ENCODE measurements around the gene ZNF487.
"Not testable (repeated sequence)": the region's sequence is repeated elsewhere in the genome, so short reads cannot be mapped to it uniquely, and the experiment has no call there.

The ZNF487 gene

DNA sequence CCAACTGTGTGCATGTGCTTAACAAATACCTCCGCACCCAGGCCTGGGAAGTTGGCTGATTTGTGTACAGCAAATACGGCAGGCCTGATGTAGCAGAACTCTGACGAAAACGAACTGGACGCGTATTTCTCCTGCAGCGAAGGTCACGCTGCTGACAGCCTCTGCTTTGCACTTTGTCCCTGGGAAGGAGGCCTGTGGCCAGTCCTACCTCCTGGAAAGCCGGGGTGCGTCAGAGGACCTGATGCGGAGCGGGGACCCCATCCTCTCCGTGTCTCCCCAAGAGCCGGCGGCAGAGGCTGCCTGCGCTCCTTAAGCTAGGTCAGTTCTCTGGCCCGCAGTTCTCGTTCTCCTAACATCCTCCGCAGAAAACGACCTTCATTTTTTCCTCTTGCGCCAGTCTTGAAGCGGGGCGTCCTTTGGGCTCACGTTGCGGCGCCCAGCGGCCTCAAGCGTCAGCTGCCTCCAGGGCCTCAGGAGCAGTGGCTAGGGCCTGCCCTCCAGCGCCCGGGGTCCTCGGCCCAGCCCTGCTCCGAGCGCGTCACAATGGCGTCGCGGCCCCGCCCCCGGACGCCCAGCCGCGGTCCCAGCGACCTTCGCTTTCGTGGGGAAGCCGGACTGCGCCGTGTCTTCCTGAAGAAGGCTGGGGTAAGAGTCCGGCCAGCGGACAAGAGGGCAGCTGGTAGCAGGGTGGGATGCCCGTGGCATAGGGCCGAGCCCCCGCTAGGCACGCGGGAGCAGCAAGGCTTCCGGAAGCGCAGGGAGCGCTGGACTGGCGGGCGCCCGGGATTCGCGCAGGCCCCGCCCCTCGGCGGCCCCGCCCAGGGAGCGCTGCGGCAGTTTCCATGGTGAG, at the start of gene ZNF487:
Gene ZNF487, plus strand, starts transcription at position 821 of the 850 bp plus-strand sequence. CDS start 38,703 bp downstream, outside the sequence.
- DNase-seq = peak; percentile 64

GRCh38 chr10:43387678-43388032, 49.3 kb upstream of the ZNF487 start:
- no peak for DNase-seq

- no peak for DNase-seq
These were observed 47.0 kb upstream of the ZNF487 start for GRCh38 chr10:43389867-43390266.

GRCh38 chr10:43390333-43390732, 46.6 kb upstream of the ZNF487 start:
- no peak for DNase-seq

- no peak for DNase-seq
These were observed 46.2 kb upstream of the ZNF487 start for GRCh38 chr10:43390759-43391158.

GRCh38 chr10:43391496-43391895, 45.4 kb upstream of the ZNF487 start:
- no peak for DNase-seq

DNA sequence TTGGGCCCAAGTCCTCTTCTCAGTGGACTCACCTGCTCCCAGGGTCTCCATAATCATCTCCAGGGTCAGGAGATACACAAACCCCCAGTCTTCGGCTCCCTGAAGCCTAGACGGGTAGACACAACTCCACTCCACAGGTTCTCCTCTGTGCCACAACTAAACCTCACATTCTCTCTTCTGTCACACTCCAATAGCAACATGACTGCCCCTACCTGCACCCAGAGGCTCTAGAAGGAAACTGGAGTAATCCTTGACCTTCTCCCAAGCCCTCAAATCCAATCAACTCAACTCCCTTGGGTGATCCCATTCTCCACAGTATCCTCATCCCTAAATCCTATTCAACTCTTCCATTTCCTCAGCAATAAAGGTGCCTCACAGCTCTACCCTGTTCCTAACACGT, 44.2 kb upstream of the ZNF487 start:
- DNase-seq = no peak

DNA sequence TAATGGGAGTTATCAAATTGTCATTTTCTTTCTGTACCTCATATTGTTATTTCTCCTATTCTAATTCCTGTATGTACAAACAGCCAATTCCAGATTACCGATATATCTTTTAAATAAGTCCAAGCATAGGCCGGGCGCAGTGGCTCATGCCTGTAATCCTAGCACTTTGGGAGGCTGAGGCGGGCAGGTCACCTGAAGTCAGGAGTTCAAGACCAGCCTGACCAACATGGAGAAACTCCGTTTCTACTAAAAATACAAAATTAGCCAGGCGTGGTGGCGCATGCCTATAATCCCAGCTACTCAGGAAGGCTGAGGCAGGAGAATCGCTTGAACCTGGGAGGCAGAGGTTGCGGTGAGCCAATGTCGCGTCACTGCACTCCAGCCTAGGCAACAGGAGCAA, 43.7 kb upstream of the ZNF487 start:
- not testable (repeated sequence) for DNase-seq

DNA sequence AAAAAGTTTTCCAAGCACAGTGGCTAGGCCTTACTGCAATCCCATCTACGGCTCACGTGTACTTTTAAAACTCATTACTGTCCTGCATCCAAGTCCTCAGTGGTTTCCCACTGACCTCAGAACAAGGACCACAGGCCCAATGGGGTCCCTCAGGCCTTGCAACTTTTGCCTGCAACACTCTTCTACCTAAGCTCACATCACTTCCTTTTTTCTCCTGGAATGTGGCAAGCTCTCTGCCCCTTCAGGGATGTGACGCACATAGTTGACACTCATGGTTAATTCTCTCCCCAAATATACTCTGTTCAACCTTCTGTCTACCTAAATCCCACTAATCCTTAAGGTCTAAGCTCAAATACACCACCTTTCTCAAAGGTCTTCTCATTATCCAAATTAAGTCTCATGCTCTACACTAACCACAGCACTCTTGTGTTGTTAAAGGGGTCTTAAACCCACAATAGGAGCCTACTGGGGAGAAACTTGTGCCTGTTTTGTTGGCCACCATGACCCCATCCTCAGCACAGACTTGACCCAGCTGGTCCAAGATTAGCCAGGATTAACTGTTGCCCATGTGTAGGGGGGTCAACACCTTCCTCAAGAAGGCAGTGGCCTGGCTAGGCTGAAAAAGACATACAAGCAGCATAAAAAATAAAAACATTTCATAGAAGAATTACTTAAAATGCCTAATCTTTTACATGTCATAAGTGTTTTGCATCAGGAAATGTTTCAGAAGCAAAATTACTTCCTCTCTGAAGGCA, 43.1 kb upstream of the ZNF487 start:
- DNase-seq = no peak

- no peak for DNase-seq
These were observed 42.0 kb upstream of the ZNF487 start for GRCh38 chr10:43394868-43395267.

GRCh38 chr10:43395571-43396060, 41.3 kb upstream of the ZNF487 start:
- DNase-seq = no peak

DNA sequence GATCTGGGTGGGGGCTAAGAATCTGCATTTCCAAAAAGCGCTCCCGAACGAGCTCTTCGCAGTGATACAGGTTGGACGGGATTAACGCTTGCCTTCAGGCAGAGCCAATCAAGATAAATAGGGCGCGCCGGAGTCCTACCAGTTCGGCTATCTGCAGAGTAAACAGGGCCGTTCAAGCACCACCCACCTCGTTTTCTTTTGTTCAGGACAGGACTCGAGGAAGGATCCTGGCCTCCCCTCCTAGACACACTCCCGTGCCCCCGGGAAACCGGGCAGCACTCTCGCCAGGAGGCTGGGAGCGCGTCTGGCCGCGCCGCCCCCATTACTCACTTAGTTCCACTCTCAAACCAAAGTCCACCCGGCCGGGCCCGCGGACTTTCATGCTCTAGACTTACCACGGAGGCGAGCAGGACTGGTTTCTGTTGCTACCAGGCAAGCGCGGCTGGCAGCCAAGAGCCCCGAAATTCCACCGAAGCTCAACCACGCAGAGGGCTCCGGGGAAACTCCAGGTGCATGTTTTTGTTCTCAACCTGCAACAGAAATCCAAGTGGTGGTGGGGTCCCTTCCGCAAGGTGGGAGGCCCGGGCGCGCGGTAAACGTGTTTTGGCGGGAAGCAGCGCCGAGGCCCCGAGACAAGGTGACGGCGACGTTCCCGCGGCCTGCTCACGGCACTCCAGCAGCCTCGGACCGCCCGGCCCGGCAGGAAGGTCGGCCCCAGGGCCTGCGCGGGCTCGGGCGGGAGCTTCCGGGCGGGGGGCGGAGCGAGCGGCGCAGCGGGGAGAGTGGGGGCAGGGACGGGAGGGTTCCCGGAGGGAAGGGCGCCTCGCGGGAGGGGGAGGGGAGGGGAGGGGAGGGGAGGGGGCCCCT, 40.6 kb upstream of the ZNF487 start:
- DNase-seq = peak; percentile 82

GRCh38 chr10:43396928-43397624, 39.8 kb upstream of the ZNF487 start:
- DNase-seq = peak; percentile 82

- no peak for DNase-seq
These were observed 38.0 kb upstream of the ZNF487 start for GRCh38 chr10:43398939-43399319.

- DNase-seq = no peak
These were observed 37.3 kb upstream of the ZNF487 start for GRCh38 chr10:43399320-43400310.

GRCh38 chr10:43401627-43402026, 35.3 kb upstream of the ZNF487 start:
- no peak for DNase-seq

DNA sequence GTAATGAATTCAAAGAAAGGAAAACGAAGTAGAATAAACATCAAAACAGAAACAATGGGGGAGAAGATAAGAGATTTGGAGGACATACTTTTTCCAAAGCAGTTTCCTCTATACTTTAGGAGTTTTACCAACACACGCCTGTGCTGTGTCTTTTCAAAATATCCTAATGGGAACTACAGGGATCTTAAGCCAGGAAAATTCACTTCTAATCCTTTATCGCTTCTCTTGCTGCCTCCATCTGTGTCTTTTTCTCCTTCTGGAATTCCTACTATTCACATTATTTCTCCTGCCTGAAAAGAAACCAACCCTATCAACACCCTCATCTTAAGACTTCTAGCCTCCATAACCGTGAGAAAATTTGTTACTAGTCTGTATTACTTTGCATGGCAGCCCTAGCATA, 34.7 kb upstream of the ZNF487 start:
- DNase-seq = no peak

GRCh38 chr10:43402880-43403452, 33.9 kb upstream of the ZNF487 start:
- no peak for DNase-seq

GRCh38 chr10:43403911-43404703, 32.8 kb upstream of the ZNF487 start:
- no peak for DNase-seq

GRCh38 chr10:43404704-43405084, 32.2 kb upstream of the ZNF487 start:
- no peak for DNase-seq
